Measurements from ENCODE around the gene IL2RA.
"Not testable (repeated sequence)": the region's sequence is repeated elsewhere in the genome, so short reads cannot be mapped to it uniquely, and the experiment has no call there.

Gene IL2RA

DNA sequence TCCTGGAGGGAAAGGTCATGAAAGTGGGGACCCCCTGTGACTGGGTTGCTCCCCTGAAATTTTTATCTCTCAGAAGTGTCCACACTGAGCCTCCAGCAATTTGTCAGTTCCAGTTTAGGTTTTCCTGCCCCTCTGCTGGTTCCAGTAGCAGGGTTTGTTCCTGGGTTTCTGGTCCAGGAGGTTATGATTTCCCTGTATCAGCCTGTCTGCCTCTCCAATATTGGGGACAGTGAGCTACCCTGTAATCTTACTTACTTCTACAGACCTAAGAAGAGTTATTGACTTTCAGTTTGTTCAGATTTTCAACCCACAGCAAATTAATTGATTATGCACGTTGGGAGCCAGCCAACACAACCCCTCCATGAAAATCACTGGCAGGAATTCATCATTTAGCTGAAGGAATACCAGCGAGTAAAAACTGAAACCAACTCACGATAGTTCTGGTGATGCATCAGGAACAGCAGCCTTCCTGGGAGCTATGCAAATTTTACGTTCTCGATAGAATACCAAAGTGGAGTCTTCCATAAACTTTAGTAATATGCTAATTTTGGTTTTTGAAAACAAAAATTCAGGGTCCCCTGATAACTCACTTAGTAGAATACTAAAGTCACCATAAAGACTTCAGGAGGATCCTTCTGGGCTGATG lies 53.5 kb downstream of the IL2RA start:
- no peak for ATAC-seq
- Mint-ChIP-seq H3K9me3 (no peaks in the 10 kb centered on the region), H3K27me3 (peaks cover 20% of the 10 kb centered on the region), H3K4me1 (peaks cover 20% of the 10 kb centered on the region), H3K36me3 (peaks cover 28% of the 10 kb centered on the region), H3K27ac (no peak overlapping the region), H3K4me3 (no peak overlapping the region)

DNA sequence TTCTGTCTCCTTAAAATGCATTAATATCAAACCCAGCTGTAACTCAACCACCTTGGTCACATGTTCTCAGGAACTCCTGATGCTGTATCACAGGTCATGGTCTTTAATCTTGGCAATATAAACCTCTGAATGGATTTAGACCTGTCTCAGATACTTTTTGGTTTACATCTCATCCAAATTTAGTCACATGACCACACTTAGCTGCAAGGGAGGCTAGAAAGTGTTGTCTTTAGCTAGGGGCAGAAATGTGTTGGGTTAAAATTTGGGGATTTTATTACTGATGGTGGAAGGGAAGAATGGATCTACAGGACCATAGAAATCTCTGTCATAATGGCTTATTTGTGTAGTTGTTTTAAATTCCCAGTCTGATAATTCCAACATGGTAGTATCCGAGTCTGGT lies 55.2 kb downstream of the IL2RA start:
- peaks cover 20% of the 10 kb centered on the region for H3K27me3 Mint-ChIP-seq
- no peak overlapping the region for H3K4me3 Mint-ChIP-seq
- no peaks in the 10 kb centered on the region for H3K9me3 Mint-ChIP-seq
- ATAC-seq = no peak
- peaks cover 23% of the 10 kb centered on the region for H3K36me3 Mint-ChIP-seq
- H3K27ac Mint-ChIP-seq = no peak overlapping the region
- H3K4me1 Mint-ChIP-seq = peaks cover 20% of the 10 kb centered on the region

DNA sequence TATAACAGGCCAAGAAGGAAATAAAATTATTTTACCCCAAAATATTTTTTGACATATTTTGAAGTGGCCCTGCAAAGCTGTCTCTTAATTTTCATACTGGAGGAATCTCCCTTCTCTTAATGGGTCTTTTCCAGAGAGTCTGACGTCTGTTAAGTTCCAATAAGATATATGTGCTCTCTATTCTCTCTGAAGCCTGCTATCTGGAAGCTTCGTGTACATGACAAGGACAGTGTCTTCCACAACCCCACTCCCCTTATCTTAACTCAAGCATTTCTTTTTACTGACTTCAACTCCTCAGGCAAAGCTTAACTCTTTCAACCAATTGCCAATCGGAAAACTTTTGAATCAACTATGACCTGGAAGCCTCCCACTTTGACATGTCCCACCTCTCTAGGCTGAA lies 55.6 kb downstream of the IL2RA start:
- H3K9me3 Mint-ChIP-seq = no peaks in the 10 kb centered on the region
- no peak overlapping the region for H3K4me3 Mint-ChIP-seq
- ATAC-seq = no peak
- H3K27ac Mint-ChIP-seq = no peak overlapping the region
- H3K27me3 Mint-ChIP-seq = peaks cover 20% of the 10 kb centered on the region
- H3K36me3 Mint-ChIP-seq = peaks cover 18% of the 10 kb centered on the region
- peaks cover 20% of the 10 kb centered on the region for H3K4me1 Mint-ChIP-seq

DNA sequence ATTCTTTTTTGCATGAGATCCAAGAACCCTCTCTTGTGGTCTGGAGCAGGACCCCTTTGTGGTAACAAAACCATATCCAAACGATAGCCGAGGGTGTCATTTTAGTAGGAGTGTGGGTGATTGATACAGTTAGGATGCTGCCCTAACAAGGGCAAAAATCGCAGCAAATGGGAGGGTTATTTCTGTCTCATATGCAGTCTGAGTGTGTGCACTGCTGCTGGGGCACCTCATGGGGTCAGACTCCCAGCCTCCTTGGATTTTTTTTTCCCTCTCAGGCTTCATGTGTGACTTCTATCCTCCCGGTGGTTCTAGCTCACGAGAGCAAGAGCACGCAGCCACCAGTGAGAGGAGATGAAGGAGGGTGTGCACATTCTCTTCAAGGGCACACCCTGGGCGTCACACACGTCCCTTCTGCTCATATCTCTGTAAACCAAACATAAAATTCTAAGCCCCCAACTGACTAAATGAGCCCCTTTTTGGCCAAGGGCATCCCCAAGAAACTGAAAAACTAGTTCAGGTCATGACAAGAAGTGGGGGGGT lies 56.2 kb downstream of the IL2RA start:
- Mint-ChIP-seq H3K36me3 (peaks cover 12% of the 10 kb centered on the region), H3K4me3 (no peak overlapping the region)
- no peak for ATAC-seq

DNA sequence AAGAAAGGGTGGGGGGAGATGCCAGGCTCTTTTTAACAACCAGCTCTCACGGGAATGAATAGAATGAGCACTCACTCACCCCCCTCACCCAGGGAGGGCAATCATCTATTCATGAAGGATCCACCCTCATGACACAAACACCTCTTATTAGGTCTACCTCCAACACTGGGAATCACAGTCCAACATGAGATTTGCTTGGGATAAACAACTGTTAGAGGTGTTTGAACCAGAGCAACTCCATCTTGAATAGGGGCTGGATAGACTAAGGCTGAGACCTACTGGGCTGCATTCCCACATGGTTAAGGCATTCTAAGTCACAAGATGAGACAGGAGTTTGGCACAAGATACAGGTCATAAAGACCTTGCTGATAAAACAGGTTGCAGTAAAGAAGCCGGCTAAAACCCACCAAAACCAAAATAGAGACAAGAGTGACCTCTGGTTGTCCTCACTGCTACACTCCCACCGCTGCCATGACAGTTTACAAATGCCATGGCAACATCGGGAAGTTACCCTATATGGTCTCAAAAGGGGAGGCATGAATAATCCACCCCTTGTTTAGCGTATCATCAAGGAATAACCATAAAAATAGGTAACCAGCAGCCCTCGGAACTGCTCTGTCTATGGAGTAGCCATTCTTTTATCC lies 56.9 kb downstream of the IL2RA start:
- peak overlapping the region; percentile 22 for H3K27ac Mint-ChIP-seq
- not testable (repeated sequence) for H3K9me3 Mint-ChIP-seq, ATAC-seq

More for the DNA sequence above, 56.2 kb downstream of the IL2RA start:
- Mint-ChIP-seq H3K27me3 (peaks cover 20% of the 10 kb centered on the region), H3K27ac (no peak overlapping the region), H3K9me3 (no peaks in the 10 kb centered on the region), H3K4me1 (peaks cover 20% of the 10 kb centered on the region)

DNA sequence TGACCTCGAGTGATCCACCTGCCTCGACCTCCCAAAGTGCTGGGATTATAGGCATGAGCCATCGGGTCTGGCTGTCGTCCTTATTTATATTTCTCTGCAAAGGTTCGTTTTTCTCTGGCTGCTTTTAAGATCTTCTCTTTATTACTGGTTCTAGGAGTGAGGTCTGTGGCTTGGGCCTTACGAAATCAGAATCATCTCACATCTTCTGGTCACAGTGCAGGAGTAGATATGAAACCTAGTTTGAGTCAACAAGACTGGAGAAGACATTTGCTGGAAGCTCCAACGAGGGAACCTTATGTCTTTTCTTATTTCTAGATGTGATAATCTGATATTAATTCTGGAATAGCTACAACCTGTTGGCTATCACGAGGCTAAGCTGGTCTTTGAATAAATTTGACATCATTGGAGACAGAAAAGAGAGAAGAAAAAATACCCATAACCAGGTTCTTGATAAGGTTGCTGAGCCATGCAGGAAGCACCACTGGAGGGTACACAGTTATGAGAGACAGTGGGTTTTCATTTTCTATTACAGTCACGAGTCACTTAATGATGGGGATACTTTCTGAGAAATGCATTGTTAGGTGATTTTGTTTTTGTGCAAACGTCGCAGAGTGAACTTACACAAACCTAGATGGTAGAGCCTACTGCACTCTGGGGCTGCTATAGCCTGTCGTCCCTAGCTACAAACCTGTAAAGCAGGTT lies 59.2 kb downstream of the IL2RA start:
- Mint-ChIP-seq H3K27ac (no peak overlapping the region), H3K9me3 (no peaks in the 10 kb centered on the region), H3K36me3 (peaks cover 8% of the 10 kb centered on the region), H3K27me3 (peaks cover 20% of the 10 kb centered on the region), H3K4me3 (no peak overlapping the region), H3K4me1 (no peaks in the 10 kb centered on the region)
- ATAC-seq = no peak

More for the DNA sequence above, 56.9 kb downstream of the IL2RA start:
- not testable (repeated sequence) for H3K4me3 Mint-ChIP-seq
- peaks cover 20% of the 10 kb centered on the region for H3K4me1 Mint-ChIP-seq
- H3K27me3 Mint-ChIP-seq = peaks cover 20% of the 10 kb centered on the region
- H3K36me3 Mint-ChIP-seq = peaks cover 12% of the 10 kb centered on the region

DNA sequence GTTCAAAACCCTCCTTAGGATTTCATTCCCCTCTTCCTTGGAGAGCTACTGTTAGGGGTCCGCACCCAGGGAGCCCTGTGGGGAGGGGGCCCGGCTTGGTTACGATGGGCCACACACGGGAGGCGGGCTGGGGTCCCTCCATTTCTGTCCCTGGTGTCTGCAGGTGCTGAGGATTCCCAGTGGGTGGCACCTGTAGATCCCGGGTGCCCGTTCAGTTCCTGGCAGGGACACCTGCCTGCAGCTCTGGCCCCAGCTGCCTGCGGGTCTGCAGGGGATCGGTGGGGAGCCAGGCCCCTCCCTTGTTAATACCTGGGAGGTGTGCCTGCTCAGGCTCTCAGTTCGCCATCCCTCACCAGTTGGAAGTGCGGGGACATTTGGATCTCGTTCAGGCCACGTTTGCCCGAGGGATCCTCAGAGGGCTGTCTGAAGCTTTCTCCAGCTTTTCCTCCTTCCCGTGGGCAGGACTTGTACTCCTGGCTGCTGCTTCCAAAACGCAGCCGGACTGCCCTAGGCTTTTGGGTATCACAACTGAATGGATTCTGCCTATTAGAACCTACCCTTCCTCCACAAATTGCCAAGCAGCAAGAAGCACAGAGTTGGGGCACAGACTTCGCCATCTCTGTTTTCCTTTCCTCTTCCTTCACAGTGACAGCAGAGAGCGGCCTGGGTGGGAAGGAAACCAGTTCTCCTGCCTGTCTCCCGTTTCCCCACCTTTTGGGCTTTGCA lies 62.6 kb downstream of the IL2RA start:
- Mint-ChIP-seq H3K4me3 (no peak overlapping the region), H3K27me3 (peaks cover 4% of the 10 kb centered on the region)

DNA sequence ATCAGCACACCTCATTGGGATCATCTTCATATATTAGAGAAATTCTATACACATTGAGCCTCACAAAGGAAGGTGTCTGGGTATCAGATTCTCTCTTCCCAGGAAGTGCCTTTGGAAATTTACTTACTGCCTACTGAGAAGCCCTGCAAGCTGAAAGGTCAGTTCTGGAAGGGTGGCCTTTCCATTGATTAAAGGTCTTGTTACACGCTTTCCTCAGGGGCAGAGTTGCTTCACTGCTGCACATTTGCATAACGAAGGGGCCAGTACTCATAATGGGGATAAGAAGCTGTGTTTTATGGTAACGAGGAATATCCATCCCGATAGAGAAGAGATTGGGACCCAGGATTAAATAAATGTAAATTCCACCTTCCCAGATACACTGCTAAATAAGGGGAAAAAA lies 65.5 kb downstream of the IL2RA start:
- no peak for ATAC-seq
- Mint-ChIP-seq H3K27me3 (no peaks in the 10 kb centered on the region), H3K9me3 (peaks cover 11% of the 10 kb centered on the region), H3K4me3 (no peak overlapping the region), H3K4me1 (no peaks in the 10 kb centered on the region), H3K27ac (no peak overlapping the region), H3K36me3 (peaks cover 7% of the 10 kb centered on the region)

More for the DNA sequence above, 62.6 kb downstream of the IL2RA start:
- Mint-ChIP-seq H3K4me1 (no peaks in the 10 kb centered on the region), H3K36me3 (no peaks in the 10 kb centered on the region), H3K9me3 (no peaks in the 10 kb centered on the region), H3K27ac (no peak overlapping the region)
- ATAC-seq = no peak

DNA sequence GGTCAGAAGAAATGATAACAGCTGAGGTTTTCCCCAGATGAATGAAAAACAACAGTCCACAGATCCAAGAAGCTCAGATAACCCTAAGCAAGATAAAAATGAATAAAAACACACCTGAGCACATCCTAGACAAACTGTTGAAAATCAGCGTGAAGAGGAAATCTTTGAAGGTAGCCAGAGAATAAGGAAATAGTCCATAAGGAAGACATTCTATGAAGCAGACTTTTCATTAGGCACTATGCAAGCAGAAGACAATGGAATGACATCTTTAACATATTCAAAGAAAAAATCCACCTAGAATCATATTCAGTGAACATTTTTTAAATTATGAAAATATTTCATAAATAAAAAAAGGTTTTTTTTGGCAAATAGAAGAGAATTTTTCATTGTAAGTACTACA lies 69.8 kb downstream of the IL2RA start:
- Mint-ChIP-seq H3K27me3 (no peaks in the 10 kb centered on the region), H3K4me1 (peaks cover 11% of the 10 kb centered on the region), H3K36me3 (peaks cover 7% of the 10 kb centered on the region), H3K4me3 (no peak overlapping the region), H3K9me3 (peaks cover 11% of the 10 kb centered on the region), H3K27ac (no peak overlapping the region)
- no peak for ATAC-seq

DNA sequence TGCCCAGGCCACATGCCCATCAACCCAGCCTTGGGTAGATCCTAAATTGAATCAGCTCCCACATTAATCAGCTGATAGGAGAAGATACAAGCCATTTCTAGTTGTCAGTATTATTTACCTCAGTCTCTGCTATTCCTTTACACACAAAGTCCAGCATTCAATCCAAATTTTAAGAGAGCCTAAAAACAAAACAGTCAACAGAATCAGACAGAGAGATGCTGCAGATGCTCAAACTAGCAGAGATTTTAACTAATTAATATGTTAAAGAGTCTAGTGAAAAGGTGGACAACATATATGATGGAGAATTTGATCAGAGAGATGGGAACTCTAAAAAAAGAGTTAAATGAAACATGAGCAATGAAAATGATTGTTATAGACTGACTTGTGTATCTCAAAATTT lies 70.5 kb downstream of the IL2RA start:
- Mint-ChIP-seq H3K36me3 (peaks cover 7% of the 10 kb centered on the region), H3K9me3 (peaks cover 11% of the 10 kb centered on the region), H3K4me3 (no peak overlapping the region), H3K4me1 (peaks cover 11% of the 10 kb centered on the region), H3K27ac (no peak overlapping the region), H3K27me3 (no peaks in the 10 kb centered on the region)
- ATAC-seq = no peak

DNA sequence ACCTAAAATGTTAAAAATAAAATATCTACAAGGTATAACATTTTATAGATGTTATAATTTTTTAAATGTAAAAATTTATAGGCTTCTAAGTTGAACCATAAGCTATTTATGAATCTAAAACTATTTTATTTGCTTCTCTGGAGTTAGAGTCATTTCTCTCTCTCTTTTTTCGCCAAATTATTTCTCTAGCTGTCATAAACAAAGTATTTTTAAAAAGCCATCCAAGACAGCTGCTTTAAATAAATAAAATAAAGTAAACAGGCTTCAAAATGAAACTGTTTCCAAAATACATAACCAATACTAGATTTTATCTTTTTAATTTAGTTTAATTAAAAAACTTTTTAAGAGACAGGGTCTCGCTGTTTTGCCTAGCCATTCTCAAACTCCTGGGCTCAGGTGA lies 72.4 kb downstream of the IL2RA start:
- no peak overlapping the region for H3K4me3 Mint-ChIP-seq
- no peaks in the 10 kb centered on the region for H3K27me3 Mint-ChIP-seq
- H3K9me3 Mint-ChIP-seq = peaks cover 11% of the 10 kb centered on the region
- H3K27ac Mint-ChIP-seq = no peak overlapping the region
- peaks cover 11% of the 10 kb centered on the region for H3K4me1 Mint-ChIP-seq
- H3K36me3 Mint-ChIP-seq = peaks cover 7% of the 10 kb centered on the region
- ATAC-seq = no peak

DNA sequence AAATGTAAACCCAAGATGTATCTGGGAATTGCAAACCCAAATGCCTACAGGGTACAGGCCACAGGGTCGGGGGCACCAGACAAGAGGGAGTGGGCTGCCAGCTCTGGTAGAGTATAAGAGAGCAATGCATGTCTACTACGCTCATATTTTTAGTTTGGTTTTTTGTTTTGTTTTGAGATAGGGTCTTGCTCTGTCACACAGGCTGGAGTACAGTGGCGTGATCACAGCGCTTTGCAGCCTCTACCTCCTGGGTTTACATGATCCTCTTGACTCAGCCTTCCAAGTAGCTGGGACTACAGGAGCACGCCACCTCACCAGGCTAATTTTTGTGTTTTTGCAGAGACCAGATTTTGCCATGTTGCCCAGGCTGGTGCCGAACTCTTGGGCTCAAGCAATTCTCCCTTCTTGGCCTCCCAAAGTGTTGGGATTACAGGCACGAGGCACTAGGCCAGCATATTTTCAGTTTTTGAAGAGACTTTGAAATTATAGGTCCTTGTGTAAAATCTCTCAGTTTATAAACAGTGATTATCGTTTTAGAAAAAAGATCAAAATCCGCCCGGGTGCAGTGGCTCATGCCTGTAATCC lies 73.7 kb downstream of the IL2RA start:
- no peak for ATAC-seq
- H3K27me3 Mint-ChIP-seq = no peaks in the 10 kb centered on the region
- no peak overlapping the region for H3K4me3 Mint-ChIP-seq
- H3K4me1 Mint-ChIP-seq = peaks cover 11% of the 10 kb centered on the region
- peak overlapping the region; percentile 53 for H3K27ac Mint-ChIP-seq
- peaks cover 7% of the 10 kb centered on the region for H3K9me3 Mint-ChIP-seq
- peaks cover 7% of the 10 kb centered on the region for H3K36me3 Mint-ChIP-seq

DNA sequence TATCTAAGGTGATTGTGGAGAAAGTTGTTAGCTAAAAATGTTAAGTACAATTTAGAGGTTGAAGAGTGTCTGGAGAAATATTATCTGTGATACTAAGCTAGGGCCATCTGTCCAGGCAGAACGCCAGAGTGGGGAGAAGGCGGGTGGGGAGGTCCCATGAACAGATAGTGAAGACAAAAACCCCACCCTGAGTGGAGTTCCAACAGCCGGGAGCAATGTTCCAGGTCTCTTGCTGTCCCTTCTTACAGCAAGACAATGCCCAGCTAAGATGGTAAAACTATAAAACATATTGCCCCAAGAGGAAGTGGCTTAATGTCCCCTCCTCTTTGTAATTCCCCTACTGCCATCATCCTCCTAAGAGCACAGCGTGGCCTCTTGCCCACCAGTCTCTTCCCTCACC lies 74.4 kb downstream of the IL2RA start:
- Mint-ChIP-seq H3K9me3 (peaks cover 5% of the 10 kb centered on the region), H3K36me3 (peaks cover 7% of the 10 kb centered on the region), H3K27ac (peak overlapping the region; percentile 53), H3K4me1 (peaks cover 11% of the 10 kb centered on the region), H3K4me3 (no peak overlapping the region), H3K27me3 (no peaks in the 10 kb centered on the region)
- ATAC-seq = peak; percentile 55

DNA sequence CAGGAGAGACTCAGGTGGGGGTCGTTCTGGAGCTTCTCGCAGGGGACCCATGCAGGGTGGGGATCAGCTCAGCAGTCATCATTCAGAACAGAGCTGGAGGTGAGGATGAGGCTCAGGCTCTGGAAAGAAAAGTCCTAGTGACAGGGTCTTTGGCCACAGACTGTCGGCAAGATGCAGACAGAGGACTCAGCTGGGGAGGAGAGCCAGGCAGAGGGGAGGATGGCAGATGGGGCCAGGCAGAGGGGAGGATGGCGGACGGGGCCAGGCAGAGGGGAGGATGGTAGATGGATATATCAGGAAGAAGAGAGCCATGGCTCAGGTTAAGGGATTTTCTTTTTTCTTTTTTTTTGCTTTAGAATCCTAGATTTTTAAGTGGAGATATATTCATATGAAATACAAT lies 77.1 kb downstream of the IL2RA start:
- ATAC-seq = no peak
- Mint-ChIP-seq H3K4me3 (no peak overlapping the region), H3K36me3 (no peaks in the 10 kb centered on the region), H3K27me3 (no peaks in the 10 kb centered on the region), H3K4me1 (peaks cover 11% of the 10 kb centered on the region), H3K27ac (no peak overlapping the region), H3K9me3 (no peaks in the 10 kb centered on the region)

DNA sequence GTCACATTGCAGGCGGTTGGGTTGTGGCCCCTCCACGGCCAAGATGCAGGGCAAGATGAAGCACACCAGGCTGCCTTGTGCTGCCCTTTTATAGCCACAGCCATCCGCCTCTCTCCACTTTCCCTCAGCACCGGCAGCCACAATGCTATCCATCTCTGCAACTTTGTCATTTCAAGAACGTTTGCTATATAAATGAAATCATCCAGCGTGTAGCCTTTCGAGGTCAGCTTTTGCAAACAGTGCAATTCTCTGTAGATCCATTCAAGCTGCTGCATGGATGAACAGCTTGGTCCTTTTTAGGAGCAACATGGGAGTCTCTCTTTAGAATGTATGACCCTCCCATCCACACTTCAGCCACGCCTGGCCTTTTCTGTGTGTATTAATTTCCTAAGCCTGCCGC lies 78.4 kb downstream of the IL2RA start:
- no peaks in the 10 kb centered on the region for H3K9me3 Mint-ChIP-seq
- no peak overlapping the region for H3K27ac Mint-ChIP-seq
- H3K4me1 Mint-ChIP-seq = peaks cover 11% of the 10 kb centered on the region
- no peaks in the 10 kb centered on the region for H3K27me3 Mint-ChIP-seq
- no peaks in the 10 kb centered on the region for H3K36me3 Mint-ChIP-seq
- H3K4me3 Mint-ChIP-seq = no peak overlapping the region
- ATAC-seq = no peak

Data from stimulated activated memory B cell treated with anti-CD40 and anti-IgM and Interleukin-4, amounts not matched to agents 10 μg/mL and 1 μg/mL and 100 μg/mL, for 72 hours (primary cell).